GM03348 (cell line): ENCODE results near the gene LRRC74B.

Experiments
- DNase-seq: peaks from one replicate; pipeline ENCODE4 v3.0.0; 2012; ENCODE audit warnings: low spot score

Gene LRRC74B

DNA sequence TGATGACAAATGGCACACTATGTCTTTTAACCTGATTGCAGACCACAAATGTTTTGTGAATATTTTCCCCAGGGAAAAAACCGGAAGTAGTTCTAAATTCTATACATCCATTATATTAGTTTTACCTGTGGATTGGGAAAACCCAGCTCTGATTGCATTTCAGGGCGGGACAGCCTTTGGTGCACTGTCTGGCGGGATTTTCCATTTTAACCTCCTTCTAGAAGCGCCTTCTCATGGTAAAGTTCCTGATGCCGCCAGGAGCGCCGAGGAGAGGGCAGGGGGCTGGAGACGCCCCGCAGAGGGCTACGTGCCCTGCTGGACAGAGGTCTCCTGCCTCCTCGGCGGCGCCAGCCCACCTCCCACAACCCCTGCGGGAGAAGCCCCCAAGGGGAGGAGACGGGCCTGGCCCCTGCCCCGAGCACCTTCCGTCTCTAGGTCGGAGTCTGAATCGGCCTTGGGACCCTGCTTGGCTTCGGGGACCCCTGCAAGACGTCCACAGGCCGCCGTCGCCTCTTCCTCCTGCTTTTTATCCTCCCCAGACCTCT is 32.0 kb upstream of the LRRC74B start:
- DNase-seq, result no peak

DNA sequence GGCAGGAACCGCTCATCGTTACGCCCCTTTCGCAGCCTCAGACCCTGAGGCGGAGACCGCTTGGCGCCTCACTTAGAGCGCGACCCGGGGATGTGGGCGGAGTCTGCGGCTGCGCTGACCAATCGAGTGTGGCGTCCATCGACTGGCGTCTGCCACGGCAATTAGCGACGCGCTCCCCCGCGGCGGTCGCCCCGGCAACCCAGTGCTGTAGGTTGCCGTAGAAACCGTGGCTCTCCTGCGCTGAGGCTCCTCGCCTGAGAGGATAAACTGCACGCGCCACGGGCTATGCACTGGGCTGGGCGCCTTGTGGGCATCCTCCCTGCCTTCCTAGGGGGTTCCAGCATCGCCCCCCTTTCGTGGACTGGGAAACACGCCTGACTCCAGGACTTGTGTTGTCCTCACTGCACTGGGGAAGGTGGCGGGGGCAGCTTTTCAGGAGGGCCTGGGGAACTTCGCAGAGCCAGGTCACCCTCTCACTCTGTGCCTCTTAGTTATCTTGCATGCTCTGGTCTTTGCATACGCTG is 31.5 kb upstream of the LRRC74B start:
- DNase-seq, result peak; percentile 97

DNA sequence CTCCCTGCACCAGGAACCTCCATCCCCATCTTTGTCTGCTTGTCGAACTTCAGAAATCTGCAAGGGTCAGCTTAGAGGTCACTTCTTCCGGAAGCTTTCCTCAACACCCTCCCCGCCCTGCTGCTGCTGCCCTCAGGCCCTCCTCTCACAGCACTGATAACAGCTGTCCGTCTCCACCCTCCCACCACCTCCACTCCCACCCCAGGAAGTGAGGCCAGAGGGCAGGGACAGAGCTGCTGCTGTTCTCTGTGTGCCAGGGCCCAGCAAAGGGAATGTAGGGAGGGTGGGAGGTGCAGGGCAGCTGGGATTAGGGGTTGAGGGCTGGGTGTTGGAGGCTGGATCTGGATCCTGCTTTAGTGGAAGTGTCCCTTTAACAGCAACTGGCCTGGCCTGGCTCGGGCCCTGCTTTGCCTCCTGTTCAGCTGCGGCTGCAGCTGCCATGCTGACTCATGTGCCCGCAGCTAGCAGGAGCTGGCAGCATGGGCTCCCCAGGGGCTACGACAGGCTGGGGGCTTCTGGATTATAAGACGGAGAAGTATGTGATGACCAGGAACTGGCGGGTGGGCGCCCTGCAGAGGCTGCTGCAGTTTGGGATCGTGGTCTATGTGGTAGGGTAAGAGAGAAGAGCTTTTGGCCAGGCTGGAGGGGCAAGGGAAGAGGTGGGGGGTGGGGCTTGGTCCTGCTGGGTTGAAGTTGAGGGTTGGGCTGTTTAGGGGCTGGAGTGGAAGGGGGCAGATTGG is 30.9 kb upstream of the LRRC74B start, which contains the start of gene P2RX6:
TSS of gene P2RX6 (plus strand) at position 440 of the 740 bp plus-strand sequence. CDS start at position 450, 10 bp downstream.
- DNase-seq, result peak; percentile 52

DNA sequence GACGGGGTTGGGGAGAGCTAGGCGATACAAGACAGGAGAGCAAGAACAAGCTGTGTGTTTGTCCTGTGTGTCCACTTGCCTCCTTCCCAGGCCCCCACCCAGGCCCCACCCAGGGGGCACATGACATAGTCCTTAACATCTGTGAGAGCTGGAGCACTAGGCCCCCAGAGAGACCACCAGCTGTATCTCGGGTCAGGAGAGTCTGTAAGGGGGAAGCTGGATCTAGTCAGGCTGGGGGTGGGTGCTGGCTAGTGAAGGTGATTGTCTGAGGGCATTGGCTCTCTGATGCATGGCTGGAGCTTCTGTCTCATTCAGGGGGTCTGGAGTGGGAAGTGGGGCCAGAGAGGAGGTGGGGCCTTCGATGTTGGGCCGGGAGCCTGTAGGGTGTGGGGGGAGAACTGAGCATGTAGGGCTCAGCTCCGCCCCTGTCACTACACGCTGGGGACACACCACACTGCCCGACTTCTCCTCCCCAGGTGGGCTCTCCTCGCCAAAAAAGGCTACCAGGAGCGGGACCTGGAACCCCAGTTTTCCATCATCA is 30.2 kb upstream of the LRRC74B start:
- DNase-seq, result no peak

DNA sequence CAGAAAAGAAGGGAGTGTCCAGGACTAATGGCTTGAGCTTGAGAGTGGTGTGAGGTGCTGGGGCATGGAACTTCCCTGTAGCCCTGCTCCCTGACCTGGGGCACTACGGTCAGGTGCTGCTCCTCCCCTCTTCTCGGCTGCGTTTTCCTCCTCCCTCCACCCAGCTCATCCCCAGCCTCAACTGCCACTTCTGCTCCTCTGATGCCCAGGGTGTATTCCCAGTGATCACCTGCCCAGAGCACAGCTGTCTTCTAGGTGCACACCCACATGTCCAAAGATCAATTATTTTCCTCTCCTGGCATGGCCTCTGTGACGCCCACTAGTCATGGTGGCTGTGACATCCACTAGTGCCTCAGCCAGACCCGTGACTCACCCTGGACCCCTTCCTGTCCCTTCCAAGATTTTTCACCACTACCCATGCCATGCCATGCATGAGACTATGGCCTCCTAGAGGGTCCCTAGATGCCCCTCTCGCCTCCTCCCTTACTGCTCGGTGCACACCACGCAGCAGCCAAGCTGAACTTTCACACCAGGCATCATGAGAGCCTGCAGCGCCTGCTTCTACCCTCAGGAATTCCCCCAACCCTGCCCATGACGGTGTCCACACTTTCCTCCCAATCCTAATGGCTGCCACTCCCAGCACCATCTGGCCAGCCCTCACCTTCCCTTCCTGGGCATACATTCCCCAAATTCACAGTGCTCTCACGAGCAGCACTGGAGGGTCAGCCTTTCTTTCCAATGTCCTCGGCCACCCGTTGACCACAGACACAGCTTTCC is 28.9 kb upstream of the LRRC74B start:
- DNase-seq, result no peak

DNA sequence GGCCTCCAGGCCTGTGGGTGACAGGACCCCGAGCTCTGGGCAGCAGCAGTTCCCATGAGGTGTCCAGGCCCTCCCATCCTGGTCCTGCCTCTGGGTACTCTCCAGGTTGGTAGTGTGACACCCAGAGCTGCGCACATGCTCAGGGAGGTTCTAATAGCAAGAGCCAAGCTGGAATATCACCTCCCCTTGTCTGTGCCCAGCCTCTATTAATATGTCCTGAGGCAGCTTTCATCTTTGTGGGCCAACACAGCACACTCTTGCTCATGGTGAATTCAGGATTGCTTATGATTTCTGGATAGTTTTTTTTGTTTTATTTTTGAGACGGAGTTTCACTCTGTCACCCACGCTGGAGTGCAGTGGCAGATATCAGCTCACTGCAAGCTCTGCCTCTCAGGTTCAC is 27.4 kb upstream of the LRRC74B start:
- no peak for DNase-seq

DNA sequence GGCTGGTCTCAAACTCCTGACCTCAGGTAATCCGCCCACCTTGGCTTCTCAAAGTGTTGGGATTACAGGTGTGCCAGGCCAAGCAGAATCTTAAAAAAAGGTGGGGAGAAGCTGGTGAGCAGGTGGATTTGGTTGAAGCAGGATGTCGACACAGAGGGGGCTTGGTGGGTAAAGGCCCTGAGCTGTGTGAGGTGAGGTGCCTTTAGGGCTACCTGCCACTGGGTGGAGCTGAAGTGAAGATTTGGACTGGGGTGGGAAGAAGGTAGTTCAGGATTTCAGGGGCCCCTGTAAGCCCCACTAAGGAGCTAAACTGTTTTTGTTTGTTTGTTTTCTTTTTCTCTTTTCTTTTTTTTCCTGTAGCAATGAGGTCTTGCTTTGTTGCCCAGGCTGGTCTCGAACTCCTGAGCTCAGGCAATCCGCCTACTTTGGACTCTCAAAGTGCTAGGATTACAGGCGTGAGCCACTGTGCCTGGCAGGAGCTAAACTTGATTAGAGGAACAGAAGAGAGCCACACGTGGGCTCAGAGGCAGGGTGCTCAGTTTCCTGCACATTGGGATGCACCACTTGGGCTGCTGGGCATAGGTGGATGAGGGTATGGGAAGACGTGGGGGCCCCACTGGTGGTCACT is 24.8 kb upstream of the LRRC74B start:
- no peak for DNase-seq

DNA sequence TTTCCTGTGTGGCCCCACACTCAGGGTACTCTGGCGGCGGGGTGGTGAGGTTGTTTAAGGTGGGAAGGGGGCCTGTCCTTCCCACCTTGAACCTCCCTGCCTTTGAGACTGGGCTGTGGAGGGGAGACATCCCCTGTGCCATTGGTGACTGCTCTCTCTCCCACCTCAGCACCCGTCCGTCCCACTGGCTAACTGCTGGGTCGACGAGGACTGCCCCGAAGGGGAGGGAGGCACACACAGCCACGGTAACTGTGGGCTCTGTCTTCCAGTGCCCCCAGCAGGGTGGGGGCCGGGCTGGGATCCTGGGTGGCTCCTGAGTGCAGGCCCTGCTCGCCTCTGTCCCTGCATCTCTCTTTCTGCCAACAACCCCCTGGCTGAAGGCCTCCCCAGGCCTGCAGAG is 23.2 kb upstream of the LRRC74B start:
- no peak for DNase-seq

DNA sequence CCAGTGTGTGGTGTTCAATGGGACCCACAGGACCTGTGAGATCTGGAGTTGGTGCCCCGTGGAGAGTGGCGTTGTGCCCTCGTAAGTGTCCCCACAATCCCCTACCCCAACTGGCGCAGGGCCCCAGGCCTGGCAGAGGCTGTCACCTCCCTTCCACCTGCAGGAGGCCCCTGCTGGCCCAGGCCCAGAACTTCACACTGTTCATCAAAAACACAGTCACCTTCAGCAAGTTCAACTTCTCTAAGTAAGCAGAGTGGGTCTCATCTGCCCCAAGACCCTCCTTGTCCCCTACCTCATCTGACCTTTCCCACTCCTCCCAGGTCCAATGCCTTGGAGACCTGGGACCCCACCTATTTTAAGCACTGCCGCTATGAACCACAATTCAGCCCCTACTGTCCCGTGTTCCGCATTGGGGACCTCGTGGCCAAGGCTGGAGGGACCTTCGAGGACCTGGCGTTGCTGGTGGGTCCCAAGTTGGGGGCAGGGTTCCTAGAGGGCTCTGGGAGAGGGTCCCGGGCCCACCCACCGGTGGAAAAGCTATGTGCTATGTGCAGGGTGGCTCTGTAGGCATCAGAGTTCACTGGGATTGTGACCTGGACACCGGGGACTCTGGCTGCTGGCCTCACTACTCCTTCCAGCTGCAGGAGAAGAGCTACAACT is 22.7 kb upstream of the LRRC74B start:
- no peak for DNase-seq

DNA sequence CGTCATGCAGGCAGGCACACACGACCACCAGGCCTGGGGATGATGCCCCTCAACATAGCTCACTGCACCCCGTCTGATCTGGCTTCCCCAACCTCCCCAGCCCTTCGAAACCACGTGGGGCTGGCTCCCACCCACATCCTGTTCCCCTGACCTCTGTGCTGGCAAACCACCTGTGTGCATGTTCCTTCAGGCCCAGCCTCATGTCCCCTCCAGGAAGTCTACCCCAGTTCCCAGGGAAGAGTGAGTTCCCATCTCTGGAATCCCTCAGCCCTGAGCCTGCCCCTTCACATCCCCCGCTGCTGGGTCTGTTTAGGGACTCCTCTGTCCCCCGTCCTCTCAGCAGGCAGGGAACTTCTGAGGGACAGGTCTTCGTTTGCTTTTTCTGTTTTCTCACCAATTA is 20.5 kb upstream of the LRRC74B start:
- DNase-seq, result no peak

DNA sequence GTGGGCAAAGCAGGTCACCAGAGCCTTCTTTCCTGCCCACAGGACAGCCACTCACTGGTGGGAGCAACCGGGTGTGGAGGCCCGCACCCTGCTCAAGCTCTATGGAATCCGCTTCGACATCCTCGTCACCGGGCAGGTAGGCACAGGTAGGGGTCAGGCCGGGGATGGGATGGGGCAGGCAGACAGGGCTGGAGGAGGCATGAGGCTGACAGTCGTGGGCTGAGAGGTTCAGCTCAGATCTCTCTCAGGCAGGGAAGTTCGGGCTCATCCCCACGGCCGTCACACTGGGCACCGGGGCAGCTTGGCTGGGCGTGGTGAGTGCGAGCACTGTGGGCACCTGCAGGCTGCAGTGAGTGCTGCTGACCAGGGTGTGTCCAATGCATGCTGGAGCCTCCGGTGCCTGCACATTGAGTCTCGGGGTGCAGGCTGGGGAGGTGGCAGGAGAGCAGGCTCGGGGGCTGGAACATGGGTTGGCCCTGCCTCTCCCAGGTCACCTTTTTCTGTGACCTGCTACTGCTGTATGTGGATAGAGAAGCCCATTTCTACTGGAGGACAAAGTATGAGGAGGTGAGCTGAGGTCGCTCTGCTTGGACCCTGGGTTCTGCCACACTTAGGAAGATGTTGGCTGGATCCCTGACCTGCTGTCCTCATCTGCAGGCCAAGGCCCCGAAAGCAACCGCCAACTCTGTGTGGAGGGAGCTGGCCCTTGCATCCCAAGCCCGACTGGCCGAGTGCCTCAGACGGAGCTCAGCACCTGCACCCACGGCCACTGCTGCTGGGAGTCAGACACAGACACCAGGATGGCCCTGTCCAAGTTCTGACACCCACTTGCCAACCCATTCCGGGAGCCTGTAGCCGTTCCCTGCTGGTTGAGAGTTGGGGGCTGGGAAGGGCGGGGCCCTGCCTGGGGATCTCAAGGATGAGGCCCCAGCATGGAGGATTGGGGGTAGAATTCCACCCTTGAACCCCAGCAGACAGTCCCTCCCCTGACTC is 19.7 kb upstream of the LRRC74B start:
- no peak for DNase-seq

DNA sequence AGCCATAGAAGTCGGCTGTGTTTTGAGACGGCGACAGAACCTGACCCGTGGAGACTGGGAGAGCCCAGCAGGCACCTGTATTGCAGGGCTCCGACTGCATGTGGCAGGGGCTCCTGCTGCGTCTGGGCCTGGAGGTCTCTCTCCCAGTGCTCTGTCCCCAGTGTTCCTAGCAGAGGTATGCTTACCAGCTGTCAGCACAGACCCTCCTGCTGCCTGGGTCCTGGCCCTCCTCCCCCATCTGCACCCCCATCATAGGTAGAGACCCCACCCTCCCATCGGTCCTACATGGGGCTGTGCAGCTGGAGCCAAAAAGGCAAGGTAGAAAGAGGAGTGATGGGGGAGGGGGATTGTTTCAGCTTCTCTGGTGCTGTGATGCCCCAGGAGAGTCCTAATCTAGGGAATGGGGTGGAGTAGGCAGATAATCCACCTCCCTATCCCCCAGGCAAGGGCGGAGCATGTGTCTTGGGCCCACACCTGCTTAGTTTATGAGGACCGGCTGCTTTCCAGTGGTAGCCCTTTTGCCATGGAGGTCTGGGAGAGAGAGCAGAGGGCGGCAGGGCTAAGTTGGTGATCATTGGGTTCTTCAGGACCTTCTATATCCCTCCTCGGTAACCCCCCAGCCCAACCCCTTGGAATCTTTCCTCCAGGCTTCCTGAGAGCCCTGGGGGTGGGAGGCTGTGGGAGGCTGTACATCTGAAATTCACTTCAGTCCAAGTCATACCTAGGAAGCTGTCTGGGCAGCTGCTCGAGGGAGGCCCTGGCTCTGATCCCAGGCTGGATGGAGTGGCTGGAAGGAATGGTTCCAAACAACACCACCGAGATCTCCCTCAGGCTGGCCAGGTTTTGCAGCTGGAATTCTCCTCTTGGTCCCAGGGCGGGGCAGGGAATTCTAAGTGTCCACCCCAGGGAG is 18.7 kb upstream of the LRRC74B start:
- DNase-seq, result peak; percentile 79

DNA sequence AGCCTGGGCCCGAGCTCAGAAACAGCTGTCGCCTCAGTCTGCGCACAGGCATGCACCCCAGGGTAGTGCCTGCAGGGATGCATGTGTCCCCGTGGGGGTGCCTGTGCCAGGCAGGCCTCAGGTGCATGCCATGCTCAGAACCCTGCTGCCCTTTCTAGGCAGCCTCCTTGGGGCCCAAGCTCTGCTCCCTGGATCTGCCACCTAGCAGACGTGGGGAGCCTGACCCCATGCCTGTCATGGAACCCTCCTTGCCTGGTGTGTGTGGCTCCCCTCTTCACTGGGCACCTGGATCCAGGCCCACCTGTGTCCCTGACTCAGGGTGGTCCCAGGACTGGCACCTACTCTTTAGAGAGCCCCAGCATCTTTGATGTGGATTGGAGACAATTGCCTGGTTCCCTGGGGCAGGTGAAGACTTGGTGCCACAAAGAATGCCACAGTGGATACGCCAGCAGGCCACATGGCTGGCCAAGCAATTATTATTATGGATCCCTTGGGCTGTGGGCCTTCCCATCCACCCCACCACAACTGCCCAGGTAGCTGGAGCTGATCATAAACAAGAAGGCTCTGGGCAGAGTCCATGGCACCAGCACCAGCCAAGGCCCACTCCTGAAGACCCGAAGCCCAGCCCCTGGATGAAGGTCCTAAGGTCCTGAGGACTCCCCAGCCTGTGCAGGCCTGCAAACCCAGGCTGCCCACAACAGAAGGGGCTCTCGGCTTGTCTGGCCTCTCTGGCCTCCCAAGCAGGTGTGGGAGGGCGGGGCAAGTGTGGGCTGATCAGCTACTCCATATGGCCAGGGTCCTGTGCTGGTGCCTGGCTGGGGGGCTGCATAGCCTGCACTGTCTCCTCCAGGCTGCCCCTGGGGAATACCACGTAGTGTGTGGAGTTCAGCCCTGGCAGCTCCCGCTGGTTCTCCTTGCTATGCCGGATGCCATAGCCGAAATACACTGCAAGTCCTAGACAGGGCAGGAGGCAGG is 17.2 kb upstream of the LRRC74B start:
- no peak for DNase-seq

DNA sequence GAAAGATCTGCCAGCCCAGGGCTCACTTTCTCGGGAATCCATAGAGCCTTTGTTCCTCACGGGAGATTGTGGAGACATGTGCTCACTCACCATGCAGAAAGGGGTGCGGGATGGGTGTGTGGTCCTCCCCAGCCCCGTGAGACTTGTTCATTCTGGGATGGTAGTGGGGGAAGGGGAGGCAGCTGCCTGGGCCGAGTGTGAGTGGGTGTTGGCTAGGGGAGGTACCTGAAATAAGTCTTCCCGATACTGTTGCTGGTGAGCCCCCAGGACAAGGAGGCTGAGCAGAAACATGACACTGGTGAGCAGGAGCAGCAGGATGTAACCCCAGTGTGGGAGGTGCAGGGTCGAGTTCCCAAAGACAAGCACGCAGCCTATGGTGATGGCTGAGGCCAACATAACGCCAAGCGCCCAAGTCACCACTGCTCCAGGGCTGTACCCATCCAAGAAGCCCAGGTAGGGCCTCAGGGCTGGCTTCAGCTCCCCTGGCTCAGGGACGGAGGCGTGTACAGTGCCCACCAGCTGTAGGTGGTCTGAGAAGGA is 16.2 kb upstream of the LRRC74B start:
- DNase-seq, result no peak

DNA sequence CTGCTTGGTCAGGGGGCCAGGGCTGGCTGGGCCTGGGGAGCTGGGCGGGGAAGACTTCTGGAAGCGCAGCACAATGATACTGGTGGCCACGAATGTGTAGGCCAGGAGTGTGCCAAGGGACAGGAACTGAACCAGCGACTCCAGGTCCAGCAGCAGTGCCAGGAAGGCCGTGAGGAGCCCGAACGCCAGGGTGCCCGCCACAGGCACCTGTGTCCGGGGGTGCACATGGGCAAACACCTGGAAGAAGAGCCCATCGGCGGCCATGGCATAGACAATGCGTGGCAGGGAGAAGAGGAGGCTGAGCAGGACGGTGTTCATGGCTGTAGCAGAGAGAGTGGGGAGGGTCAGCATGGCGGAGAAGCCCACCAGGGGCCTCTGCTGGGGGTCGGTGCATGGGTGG is 15.7 kb upstream of the LRRC74B start:
- DNase-seq, result no peak

DNA sequence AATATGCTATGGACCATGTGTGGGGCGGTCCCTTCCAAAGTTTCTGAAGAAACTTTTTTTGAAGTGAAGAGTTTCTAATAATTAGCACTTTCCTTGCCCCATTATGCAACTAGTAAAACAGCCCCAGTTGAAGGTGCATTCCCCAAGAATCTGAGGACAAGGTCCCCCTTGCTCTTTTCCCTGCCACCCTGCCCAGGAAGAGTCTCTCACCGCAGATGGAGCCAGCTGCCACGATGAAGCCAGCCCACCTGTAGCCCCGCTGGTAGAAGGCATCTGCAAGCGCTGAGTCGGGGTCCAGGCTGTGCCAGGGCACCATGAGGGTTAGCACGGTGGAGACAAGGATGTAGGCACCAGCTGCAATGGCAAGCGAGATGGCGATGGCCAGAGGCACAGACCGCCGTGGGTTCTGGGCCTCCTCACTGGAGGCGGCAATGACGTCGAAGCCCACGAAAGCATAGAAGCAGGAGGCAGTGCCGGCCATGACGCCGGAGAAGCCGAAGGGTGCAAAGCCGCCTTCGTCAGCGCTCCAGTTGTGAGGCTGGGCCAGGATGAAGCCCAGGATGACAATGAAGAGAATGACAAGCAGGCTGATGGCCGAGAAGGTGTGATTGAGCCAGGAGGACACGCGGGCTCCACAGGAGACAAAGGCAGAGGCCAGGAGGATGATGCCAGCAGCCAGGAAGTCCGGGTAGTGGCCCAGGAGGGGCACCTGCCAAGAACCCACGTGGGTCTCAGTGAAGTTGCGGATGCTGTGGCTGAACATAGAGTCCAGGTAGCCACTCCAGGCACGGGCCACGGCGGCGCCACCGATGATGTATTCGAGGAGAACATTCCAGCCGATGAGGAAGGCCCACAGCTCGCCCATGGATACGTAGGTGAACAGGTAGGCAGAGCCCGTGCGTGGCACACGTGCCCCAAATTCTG is 14.9 kb upstream of the LRRC74B start:
- DNase-seq, result no peak

DNA sequence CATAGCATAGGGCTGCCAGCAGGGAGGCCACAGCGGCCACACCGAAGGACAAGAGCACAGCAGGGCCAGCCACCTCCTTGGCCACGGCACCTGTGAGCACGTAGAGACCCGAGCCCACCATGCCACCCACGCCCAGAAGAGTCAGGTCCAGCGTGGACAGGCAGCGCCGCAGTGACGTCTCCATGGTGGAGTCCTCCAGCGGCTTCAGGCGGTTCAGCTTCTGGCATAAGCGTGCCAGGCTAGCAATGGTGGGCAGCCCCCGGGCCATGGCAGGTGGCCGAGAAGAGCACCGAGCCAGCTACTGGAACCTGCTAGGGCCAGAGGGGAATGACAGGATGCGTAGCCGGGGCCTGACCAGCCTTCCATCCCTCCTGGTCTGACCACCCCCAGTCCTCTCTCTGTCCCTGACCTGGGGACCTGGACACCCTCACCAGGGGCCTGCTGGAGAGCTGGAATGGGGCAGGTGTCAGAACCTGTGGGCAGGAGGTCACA is 14.2 kb upstream of the LRRC74B start:
- DNase-seq, result no peak
